ENCODE results near the gene GPR137.
"Not testable (repeated sequence)": the region's sequence is repeated elsewhere in the genome, so short reads cannot be mapped to it uniquely, and the experiment has no call there.

Gene GPR137

DNA sequence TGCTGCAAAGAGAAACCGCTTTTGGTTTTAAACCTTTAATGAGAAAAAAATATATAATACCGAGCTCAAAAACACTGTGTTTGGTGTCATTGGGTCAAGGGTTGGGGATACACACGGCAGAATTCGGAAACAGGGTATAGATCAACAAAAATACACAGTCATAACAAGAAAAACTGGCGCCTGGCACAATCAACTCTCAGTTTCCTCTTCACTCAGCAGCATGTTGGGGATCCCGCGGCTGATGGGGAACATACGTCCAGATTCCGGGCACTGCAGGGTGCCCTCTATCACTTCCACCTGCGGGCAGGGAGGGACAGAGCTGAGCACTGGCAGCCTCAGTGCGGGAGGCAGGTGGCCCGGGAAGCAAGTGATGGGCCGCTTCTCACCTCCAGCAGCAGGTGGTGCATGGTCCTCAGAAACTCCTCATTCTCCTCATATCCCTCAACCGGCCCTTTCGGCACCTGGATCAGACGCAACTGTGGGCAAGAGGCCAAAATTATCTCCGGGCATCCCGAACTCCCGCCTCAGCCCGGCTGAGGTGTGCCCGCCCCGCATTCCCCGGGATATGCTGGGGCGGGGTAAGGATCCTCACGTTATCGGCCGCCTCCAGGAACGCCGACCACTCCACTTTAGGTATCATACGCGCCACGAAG lies 31.1 kb downstream of the GPR137 start:
- DNase-seq = peak in 1 of 58 donors; percentile 67

- DNase-seq = peak; percentile 77 to 98 (median 95)
These were observed 31.8 kb downstream of the GPR137 start, which contains the start of gene TRMT112 for GRCh38 chr11:64317325-64317960. Gene TRMT112, minus strand, starts transcription at chr11:64317559. Its CDS starts 33 bp downstream, at chr11:64317526.

GRCh38 chr11:64317961-64318765 lies 32.5 kb downstream of the GPR137 start, which contains the start of gene PRDX5:
Gene PRDX5, plus strand, starts transcription at chr11:64318121. Its CDS starts 95 bp downstream, at chr11:64318216.
- DNase-seq = peak; percentile 82 to 98 (median 95)

DNA sequence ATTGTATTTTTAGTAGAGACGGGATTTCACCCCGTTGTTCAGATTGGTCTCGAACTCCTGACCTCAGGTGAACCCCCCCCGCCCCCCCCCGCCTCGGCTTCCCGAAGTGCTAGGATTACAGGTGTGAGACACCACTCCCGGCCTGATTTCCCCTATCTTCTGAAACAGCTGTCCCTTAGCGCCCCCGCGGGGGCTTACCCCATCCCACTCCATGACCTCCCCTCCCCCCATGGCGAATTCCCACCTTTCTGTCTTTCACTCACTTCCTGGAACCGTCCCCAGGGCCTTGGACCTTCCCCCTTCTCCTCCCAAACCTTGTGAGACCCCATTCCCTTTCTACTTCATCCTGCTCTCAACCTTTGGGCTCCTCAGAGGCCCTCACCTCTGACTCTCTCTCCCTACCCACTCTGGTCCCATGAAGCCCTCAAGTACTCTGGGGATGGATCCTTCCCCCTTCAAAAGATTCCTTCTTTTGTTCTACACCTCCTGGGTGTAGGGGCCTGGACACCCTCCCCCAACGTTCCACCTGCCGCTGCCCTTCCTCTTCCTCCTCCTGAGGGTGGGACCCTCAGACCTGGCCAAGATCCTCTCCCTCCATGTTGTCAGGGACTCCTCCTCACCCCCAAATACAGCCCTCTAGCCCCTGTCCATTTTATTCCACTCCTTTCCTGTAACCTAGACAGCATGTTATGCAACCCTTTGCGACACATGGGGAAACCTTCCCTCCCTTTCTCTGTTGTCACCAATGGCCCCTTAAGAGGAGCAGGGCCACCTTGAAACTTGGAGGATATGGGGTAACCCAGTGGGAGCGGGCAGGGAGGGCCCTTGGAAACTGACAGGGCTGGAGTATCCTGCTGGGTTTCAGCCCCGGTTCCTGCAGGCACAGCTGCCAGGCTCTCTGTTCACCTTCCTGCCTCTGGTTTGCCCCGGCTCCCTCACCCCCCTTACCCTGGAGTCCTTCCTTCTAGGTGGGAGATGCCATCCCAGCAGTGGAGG lies 33.4 kb downstream of the GPR137 start:
- DNase-seq = no peak

GRCh38 chr11:64320556-64320955 lies 34.9 kb downstream of the GPR137 start:
- DNase-seq = no peak

GRCh38 chr11:64321026-64321425 lies 35.4 kb downstream of the GPR137 start:
- no peak for DNase-seq

GRCh38 chr11:64321533-64321932 lies 35.9 kb downstream of the GPR137 start:
- DNase-seq = no peak

- no peak for DNase-seq
These were observed 37.2 kb downstream of the GPR137 start for GRCh38 chr11:64322925-64323260.

DNA sequence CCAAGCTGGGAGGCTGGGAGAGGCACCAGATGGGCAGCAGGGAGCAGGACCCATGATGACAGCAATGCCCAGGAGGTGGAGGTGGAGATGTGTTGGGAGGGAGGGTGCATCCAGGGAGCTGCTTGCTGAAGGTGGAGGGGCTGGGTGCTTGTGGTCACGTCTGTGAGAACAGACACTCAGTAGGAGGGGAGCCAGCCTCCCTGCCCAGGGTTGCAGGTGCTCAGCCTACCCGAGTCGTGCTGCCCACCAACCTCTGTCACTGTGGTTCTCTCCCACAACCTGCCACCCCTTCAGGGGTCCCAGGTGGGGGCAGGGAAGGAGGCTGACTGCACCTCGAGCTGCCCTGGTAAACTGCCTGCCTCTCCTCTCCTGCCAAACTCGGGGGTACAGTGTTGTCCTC lies 37.7 kb downstream of the GPR137 start:
- DNase-seq = no peak

DNA sequence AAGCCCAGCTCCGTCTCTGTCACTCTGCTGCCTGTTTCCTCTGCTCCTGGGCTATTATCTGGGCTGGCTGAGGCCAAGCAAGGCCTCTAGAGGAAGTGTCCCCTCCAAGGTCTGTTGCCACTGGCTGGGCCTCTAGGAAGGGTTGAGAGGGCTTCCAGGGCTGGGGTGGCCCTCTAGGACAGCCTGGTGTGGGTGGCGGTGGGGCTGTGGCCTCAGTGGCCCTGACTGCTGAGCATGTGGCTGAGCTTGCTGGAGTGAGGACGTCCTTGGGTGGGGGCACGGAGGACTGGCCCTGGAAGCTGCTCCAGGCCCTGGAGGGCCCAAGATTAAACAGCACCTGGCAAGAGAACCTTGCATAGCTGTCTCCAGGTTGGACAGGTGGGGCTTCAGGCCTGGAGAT lies 38.3 kb downstream of the GPR137 start:
- DNase-seq = not testable (repeated sequence)

- no peak for DNase-seq
These were observed 39.2 kb downstream of the GPR137 start for GRCh38 chr11:64324692-64325469.

DNA sequence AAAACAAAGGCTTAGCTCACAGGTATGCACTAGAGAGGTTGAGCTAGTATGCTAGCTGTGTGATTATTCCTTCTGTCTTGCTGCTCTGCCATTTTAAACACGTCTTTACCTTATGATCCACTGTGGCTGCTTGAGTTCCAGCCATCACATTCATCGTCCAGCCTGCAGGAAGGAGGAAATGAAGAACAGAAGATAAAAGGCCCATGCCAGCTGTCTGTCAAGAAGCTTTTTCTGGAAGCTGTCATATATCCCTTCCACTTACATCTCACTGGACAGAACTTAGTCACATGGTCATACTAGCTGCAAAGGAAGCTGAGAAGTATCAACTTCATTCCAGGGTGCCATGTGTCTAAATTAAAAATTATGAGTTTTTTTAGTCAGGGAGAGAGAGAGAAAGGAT lies 41.7 kb downstream of the GPR137 start:
- DNase-seq = no peak

GRCh38 chr11:64327993-64328392 lies 42.3 kb downstream of the GPR137 start:
- no peak for DNase-seq

DNA sequence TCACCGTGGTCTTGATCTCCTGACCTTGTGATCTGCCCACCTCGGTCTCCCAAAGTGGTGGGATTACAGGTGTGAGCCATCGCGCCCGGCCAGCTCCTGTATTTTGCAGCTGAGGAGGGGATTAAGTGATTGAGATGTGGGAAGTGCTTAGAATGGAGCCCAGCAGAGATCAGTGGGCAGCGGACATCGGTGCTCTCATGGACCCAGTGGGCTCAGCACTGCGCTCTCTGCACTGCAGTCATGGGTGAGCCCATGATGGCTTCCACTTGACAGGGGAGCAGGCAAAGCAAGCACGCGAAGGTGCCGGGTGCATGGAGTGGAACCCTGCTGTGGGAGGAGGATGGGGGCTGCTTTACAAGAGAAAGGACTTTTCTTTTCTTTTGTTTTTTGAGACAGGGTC lies 45.2 kb downstream of the GPR137 start:
- DNase-seq = no peak

- peak in 6 of 58 donors; percentile 6 to 33 (median 23) for DNase-seq
These were observed 46.1 kb downstream of the GPR137 start for GRCh38 chr11:64331569-64332371.

- no peak for DNase-seq
These were observed 47.9 kb downstream of the GPR137 start for GRCh38 chr11:64333556-64333955.

- DNase-seq = no peak
These were observed 49.4 kb downstream of the GPR137 start for GRCh38 chr11:64334764-64335735.

Data from anterior cingulate cortex (tissue), 58 donors.